HFF-Myc (cell line): ENCODE measurements around the gene SCCPDH.
"Not testable (repeated sequence)": the region's sequence is repeated elsewhere in the genome, so short reads cannot be mapped to it uniquely, and the experiment has no call there.

Experiments used
- DNase-seq: peaks from one replicate; pipeline ENCODE4 v3.0.0-alpha.2; 2011; ENCODE audit warnings: low read depth; ENCODE audit errors: extremely low read depth
- H3K4me3 ChIP-seq: replicated peaks from 2 replicates; pipeline ENCODE4 v1.5.1; 2011; ENCODE audit warnings: low read depth, mild to moderate bottlenecking, control low read depth, low read length
- CTCF ChIP-seq: IDR thresholded peaks from 2 replicates; pipeline ENCODE4 v1.5.1; 2012; ENCODE audit warnings: mild to moderate bottlenecking, low read depth, low read length, control low read depth; ENCODE audit errors: missing control alignments

The SCCPDH gene

GRCh38 chr1:246708166-246708565 is 16.0 kb upstream of the SCCPDH start:
- DNase-seq: no peak
- TF ChIP-seq CTCF: no peak
- H3K4me3 ChIP-seq: no peak overlapping the region

- DNase-seq: no peak
- TF ChIP-seq CTCF: no peak
- H3K4me3 ChIP-seq: no peak overlapping the region
These were observed 15.0 kb upstream of the SCCPDH start for GRCh38 chr1:246709196-246709595.

- no peak for TF ChIP-seq CTCF
- H3K4me3 ChIP-seq: no peak overlapping the region
- no peak for DNase-seq
These were observed 14.4 kb upstream of the SCCPDH start for GRCh38 chr1:246709835-246710234.

- DNase-seq: no peak
- TF ChIP-seq CTCF: no peak
- no peak overlapping the region for H3K4me3 ChIP-seq
These were observed 12.6 kb upstream of the SCCPDH start for GRCh38 chr1:246711548-246712003.

- not testable (repeated sequence) for DNase-seq, H3K4me3 ChIP-seq
These were observed 11.8 kb upstream of the SCCPDH start for GRCh38 chr1:246712428-246712827.

- DNase-seq: not testable (repeated sequence)
These were observed 4.8 kb upstream of the SCCPDH start for GRCh38 chr1:246719361-246719760.

GRCh38 chr1:246720814-246721213 is 3.4 kb upstream of the SCCPDH start:
- DNase-seq, H3K4me3 ChIP-seq: not testable (repeated sequence)

More at GRCh38 chr1:246719361-246719760, 4.8 kb upstream of the SCCPDH start:
- H3K4me3 ChIP-seq: not testable (repeated sequence)

- no peak overlapping the region for H3K4me3 ChIP-seq
- no peak for DNase-seq
- TF ChIP-seq CTCF: no peak
These were observed 1.5 kb upstream of the SCCPDH start for GRCh38 chr1:246722720-246723119.

GRCh38 chr1:246724731-246725095 is 504 bp downstream of the SCCPDH start:
- no peak for TF ChIP-seq CTCF
- H3K4me3 ChIP-seq: peak overlapping the region; percentile 69

More at GRCh38 chr1:246724731-246725095, 504 bp downstream of the SCCPDH start:
- no peak for DNase-seq
